T-helper 17 cell (primary cell): ENCODE data around the gene PIGL. TPM values are rescaled to one million over a fixed set of nuclear protein-coding genes. Genes with fewer than 3 reads are reported as not detected.
"Not testable (repeated sequence)": the region's sequence is repeated elsewhere in the genome, so short reads cannot be mapped to it uniquely, and the experiment has no call there.

Experiments
- ATAC-seq: fragments of 150-1000 bp; cut with Tn5 transposase; 2 replicates; pipeline ENCODE4 v1.10.0; 2021; ENCODE audit warnings: mild to moderate bottlenecking, moderate library complexity
- DNase-seq, 3 donors: peaks; one replicate each; pipeline versions ENCODE4 v3.0.0 to v3.0.0-alpha.2; 2020 to 2021
- H3K9me3 ChIP-seq: one replicate; pipeline ENCODE4 v1.7.0; 2013; ENCODE audit warnings: low read length, mild to moderate bottlenecking; ENCODE audit not compliant: control insufficient read depth, poor library complexity, severe bottlenecking
- H3K27ac Mint-ChIP-seq: one replicate; pipeline ENCODE4 v1.8.0; 2022; ENCODE audit warnings: mild to moderate bottlenecking, moderate library complexity, mixed read lengths
- H3K27me3 Mint-ChIP-seq: one replicate; pipeline ENCODE4 v1.8.0; 2022; ENCODE audit warnings: mixed read lengths
- H3K36me3 Mint-ChIP-seq: one replicate; pipeline ENCODE4 v1.8.0; 2022; ENCODE audit warnings: low read depth, mixed read lengths
- H3K4me1 Mint-ChIP-seq: one replicate; pipeline ENCODE4 v1.8.0; 2022; ENCODE audit warnings: mild to moderate bottlenecking, mixed read lengths
- H3K4me3 Mint-ChIP-seq: one replicate; pipeline ENCODE4 v1.8.0; 2022; ENCODE audit warnings: mild to moderate bottlenecking, moderate library complexity, mixed read lengths
- total RNA-seq, 4 donors: library from RNA in 2 of 4; stranded (reverse) in 2 of 4; gene quantifications; one replicate each; pipeline ENCODE4 v1.2.3 and lab custom pipeline; 2022 to 2026

Gene PIGL
- total RNA-seq (10 to 100 TPM; 54.5 to 69.0 TPM), total RNA-seq (lab: John Stamatoyannopoulos, UW) (30.9 to 42.3 reads per million in 2 donors)

DNA sequence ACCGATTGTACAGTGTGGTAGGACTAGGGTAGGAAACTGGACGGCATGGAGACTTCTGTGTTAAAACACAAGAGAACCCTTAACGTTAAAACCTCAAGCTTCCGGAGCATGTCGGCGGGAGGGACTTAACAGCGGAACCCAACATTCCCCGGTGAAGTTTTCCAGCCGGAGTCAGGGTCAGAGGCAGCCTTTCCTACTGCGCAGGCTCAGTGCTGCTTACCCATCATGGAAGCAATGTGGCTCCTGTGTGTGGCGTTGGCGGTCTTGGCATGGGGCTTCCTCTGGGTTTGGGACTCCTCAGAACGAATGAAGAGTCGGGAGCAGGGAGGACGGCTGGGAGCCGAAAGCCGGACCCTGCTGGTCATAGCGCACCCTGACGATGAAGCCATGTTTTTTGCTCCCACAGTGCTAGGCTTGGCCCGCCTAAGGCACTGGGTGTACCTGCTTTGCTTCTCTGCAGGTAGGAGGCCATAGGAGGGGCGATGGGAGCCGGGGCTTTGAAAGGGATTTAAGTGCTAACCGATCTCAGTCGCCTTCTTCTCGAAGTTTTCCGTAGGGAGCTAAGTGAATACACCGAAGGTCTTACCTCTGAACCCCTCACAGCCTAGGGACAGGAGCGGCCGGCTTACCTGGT, at the start of gene PIGL:
TSS of gene PIGL (plus strand) at position 209 of the 634 bp plus-strand sequence. CDS start at position 226, 17 bp downstream.
- peak within 1 kb of the TSS; percentile 94 for H3K4me3 Mint-ChIP-seq
- peak; percentile 56 for ATAC-seq
- H3K4me1 Mint-ChIP-seq = peaks cover 23% of the 10 kb centered on the region

DNA sequence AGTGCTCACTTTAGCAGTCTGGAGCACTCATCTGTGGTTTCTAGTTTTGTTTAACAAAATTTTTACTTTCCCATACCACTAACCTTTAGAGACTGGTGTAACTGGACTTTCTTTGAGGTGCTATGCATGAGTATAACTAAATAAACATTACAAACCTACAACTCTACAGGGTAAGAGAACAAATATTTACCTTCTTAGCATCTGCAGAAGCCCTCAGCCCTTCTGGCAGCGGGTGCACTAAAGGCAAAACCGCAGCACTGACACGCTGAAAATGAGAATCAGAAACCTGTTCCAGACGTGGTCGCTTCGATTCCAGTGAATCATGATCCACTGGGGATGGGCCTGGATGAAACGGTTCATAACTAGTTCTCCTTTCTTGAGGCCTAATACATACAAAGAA, 45.4 kb upstream of the PIGL start:
- ATAC-seq (no peak), DNase-seq (no peak)
- H3K27me3 Mint-ChIP-seq = no peaks in the 10 kb centered on the region
- H3K9me3 ChIP-seq = no peaks in the 10 kb centered on the region
- H3K27ac Mint-ChIP-seq = no peak overlapping the region
- H3K4me1 Mint-ChIP-seq = peaks cover 4% of the 10 kb centered on the region
- H3K36me3 Mint-ChIP-seq = peaks cover 2% of the 10 kb centered on the region
- H3K4me3 Mint-ChIP-seq = no peak overlapping the region

More for the DNA sequence above, at the start of gene PIGL:
- peak; percentile 60 to 70 (median 61) for DNase-seq
- peak within 1 kb of the TSS; percentile 94 for H3K27ac Mint-ChIP-seq
- H3K36me3 Mint-ChIP-seq = no peaks in the 10 kb centered on the region
- no peaks in the 10 kb centered on the region for H3K27me3 Mint-ChIP-seq
- H3K9me3 ChIP-seq = no peaks in the 10 kb centered on the region

DNA sequence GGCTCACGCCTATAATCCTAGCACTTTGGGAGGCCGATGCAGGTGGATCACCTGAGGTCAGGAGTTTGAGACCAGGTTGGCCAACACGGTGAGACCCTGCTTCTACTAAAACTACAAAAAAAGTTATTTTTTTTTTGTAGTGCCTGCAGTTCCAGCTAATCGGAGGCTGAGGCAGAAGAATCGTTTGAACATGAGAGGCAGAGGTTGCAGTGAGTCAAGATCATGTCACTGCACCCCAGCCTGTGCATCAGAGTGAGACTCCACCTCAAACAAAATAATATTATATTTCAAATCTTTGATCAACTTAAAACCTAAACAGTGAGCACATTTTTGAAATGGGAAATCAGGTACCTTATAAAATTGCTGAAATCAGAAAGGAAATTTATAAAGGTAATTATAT, 38.2 kb upstream of the PIGL start:
- H3K4me3 Mint-ChIP-seq = no peak overlapping the region
- H3K27me3 Mint-ChIP-seq = no peaks in the 10 kb centered on the region
- no peak overlapping the region for H3K27ac Mint-ChIP-seq
- ATAC-seq (no peak), DNase-seq (no peak)
- no peaks in the 10 kb centered on the region for H3K9me3 ChIP-seq
- H3K4me1 Mint-ChIP-seq = peaks cover 27% of the 10 kb centered on the region
- no peaks in the 10 kb centered on the region for H3K36me3 Mint-ChIP-seq

DNA sequence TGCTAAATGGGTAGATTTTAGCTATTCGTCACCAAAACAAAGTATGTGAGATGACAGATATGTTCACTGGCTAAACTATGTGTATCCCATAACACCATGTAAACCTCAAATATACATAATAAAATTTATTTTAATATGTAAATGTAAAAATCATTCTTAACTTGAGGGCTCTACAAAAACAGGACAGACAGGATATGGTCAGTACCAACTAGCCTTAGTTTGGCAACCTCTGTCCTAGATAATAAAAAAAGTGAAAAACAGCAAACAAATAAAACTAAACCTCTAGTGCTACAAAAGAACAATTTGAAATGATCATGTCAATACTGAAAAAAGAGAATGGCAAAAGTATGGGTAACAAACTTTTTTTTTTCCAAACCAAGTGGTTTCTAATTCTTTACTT, 35.4 kb upstream of the PIGL start:
- Mint-ChIP-seq H3K27ac (no peak overlapping the region), H3K4me1 (peaks cover 38% of the 10 kb centered on the region), H3K27me3 (no peaks in the 10 kb centered on the region), H3K4me3 (no peak overlapping the region), H3K36me3 (peaks cover 3% of the 10 kb centered on the region)
- ATAC-seq (no peak), DNase-seq (no peak)
- no peaks in the 10 kb centered on the region for H3K9me3 ChIP-seq

DNA sequence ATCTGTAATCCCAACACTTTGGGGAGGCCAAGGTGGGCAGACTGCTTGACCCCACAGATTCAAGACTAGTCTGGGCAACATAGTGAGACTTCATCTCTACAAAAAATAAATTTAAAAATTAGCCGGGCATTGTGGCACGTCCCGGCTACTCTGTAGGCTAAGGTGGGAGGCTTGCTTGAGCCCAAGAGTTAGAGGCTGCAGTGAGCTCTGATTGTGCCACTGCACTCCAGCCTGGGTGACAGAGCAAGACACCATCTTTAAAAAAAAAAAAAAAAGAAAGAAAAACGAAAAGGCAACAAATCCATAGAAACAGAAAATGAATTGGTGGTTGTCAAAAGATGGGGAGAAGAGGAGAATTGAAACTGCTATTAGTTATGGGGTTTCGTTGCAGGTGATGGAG, 29.4 kb upstream of the PIGL start:
- H3K4me3 Mint-ChIP-seq = no peak overlapping the region
- no peaks in the 10 kb centered on the region for H3K27me3 Mint-ChIP-seq
- peaks cover 4% of the 10 kb centered on the region for H3K36me3 Mint-ChIP-seq
- no peaks in the 10 kb centered on the region for H3K9me3 ChIP-seq
- ATAC-seq (no peak), DNase-seq (no peak)
- peak overlapping the region; percentile 86 for H3K27ac Mint-ChIP-seq
- H3K4me1 Mint-ChIP-seq = peaks cover 25% of the 10 kb centered on the region

DNA sequence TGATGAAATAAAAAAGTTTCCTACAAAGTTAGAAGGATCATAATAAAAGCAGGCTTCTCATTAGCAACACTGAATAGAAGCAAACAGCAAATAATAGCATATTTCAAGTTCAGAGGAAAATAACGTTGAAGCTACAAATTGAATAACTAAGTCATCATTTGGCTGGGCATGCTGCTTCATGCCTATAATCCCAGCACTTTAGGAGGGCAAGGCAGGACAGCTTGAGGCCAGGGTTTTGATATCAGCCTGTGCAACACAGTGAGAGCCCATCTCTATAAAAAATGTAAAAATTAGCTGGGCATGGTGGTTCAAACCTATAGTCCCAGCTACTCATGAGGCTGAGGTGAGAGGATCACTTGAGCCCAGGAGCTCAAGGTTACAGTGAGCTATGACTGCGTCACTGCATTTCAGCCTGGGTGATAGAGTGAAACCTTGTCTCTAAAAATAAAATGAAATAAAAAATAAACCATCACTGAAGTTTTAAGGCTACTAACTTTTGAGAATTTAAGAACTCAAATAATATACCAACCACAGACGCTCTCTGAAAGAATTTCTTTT, 27.1 kb upstream of the PIGL start:
- H3K4me1 Mint-ChIP-seq = peaks cover 28% of the 10 kb centered on the region
- H3K9me3 ChIP-seq = no peaks in the 10 kb centered on the region
- DNase-seq (no peak), ATAC-seq (no peak)
- no peak overlapping the region for H3K27ac Mint-ChIP-seq
- H3K36me3 Mint-ChIP-seq = peaks cover 11% of the 10 kb centered on the region
- no peaks in the 10 kb centered on the region for H3K27me3 Mint-ChIP-seq
- no peak overlapping the region for H3K4me3 Mint-ChIP-seq

DNA sequence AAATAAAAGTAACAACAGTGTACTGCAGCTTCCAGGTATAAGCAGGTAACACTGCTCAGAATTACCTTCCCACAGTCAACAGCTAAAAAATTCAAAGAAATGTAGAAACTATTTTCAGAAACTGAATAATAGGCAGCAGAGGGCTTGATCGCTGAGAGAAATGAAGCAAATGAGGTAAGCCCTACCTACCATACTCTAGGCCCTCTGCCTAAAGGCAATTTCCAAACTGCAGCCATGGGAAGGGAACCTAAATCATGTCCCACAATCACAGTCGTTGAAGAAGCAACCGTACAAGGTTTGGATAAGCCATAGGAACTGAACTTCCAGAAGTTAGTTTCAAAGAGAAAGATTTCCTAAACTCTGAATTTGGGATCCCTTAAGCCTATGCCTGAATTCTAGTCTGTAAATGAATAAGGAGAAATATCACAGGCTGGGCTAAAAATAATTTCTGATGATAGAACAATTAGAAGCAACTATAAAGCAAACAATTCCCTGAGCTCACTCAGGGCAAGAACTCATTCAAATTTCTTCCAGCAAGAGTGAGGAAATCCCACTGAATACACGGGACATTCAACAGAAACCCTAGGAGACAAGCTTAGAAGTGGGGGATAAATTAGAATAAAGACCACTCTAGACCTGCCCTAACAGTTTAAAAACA, 26.2 kb upstream of the PIGL start:
- Mint-ChIP-seq H3K27me3 (no peaks in the 10 kb centered on the region), H3K4me3 (no peak overlapping the region), H3K36me3 (peaks cover 10% of the 10 kb centered on the region), H3K4me1 (peaks cover 30% of the 10 kb centered on the region), H3K27ac (peak overlapping the region; percentile 41)
- H3K9me3 ChIP-seq = no peaks in the 10 kb centered on the region
- ATAC-seq (no peak), DNase-seq (no peak)

DNA sequence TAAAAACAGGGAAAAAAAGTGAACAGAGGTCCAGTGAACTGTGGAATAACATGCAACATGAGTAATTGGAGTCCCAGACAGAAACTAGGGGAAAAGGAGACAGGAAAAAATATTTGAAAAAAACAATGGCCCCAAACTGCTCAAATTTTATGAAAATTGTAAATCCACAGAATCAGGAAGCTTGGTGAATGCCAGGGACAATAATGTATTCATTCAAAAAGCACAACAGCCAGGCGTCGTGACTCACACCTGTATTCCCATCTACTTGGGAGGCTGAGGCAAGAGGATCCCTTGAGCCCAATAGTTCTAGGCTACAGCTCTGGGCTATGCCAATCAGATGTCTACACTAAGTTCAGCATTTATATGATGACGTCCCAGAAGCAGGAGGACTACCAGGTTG, 25.4 kb upstream of the PIGL start:
- H3K27me3 Mint-ChIP-seq = no peaks in the 10 kb centered on the region
- H3K27ac Mint-ChIP-seq = peak overlapping the region; percentile 41
- H3K9me3 ChIP-seq = no peaks in the 10 kb centered on the region
- ATAC-seq (no peak), DNase-seq (no peak)
- peaks cover 10% of the 10 kb centered on the region for H3K36me3 Mint-ChIP-seq
- peaks cover 30% of the 10 kb centered on the region for H3K4me1 Mint-ChIP-seq
- no peak overlapping the region for H3K4me3 Mint-ChIP-seq

DNA sequence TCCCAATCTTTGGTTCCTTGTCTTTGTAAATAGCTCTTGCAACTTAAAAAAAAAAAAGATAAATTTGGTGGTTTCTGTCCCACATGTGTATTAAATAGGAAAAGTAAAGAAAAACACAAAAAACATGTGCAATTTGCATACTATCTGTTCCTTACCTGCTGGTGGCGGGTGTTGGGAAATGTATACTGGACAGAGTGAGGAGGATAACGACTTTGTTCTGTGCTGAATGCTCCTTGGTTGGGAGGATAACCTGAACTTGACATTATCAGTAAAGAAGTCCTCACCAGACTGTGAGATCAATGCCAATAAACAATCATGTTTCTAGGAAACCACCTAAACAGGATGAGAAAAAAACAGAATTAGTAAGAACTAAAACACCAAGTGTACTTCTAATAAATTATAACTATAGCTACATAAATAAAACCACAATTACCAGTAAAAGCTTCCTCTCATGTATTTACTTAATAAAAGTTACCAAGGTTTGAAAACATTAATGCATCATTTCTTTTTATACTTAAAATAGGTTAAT, 22.6 kb upstream of the PIGL start:
- H3K27me3 Mint-ChIP-seq, H3K4me3 Mint-ChIP-seq, DNase-seq, H3K9me3 ChIP-seq, ATAC-seq: not testable (repeated sequence)
- peak overlapping the region; percentile 96 for H3K27ac Mint-ChIP-seq
- peaks cover 13% of the 10 kb centered on the region for H3K36me3 Mint-ChIP-seq
- peaks cover 30% of the 10 kb centered on the region for H3K4me1 Mint-ChIP-seq

DNA sequence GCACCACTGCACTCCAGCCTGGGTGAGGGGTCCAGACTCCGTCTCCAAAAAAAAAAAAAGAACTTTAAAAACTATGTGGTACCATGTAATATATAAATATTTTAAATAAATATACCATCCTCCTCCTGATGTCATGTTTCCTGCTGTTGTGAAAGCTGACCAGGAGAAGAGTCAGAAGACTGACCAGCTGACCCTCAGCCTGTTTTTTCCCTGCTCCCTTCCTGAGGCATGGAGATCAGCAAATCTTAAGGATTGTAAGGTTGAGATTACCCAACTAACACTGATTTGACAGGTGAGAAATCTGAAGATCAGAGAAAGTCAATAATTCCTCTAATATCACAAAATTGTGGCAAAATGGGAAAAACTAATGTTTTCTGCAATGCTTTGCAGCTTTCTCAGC, 19.7 kb upstream of the PIGL start:
- DNase-seq (no peak), ATAC-seq (no peak)
- Mint-ChIP-seq H3K4me1 (peaks cover 37% of the 10 kb centered on the region), H3K36me3 (peaks cover 13% of the 10 kb centered on the region), H3K27ac (no peak overlapping the region), H3K4me3 (no peak overlapping the region), H3K27me3 (no peaks in the 10 kb centered on the region)
- H3K9me3 ChIP-seq = no peaks in the 10 kb centered on the region

DNA sequence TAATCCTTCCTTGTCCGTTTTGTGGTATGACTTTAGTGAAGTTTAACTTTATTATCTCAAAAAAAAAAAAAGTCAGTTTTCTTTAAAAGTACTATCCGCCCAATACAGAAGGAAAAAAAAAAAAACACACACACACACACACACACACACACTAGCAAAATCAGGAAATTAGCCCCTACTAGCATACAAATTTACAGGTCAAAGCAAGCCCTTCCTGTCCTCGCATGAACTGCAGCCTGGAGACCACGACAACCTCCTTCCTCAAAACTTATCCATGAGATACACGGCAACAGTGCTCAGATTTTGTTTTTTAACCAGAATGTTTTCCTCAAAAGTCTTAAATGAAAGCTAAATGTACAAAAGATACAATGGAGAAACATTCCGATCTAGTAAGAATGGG, 17.9 kb upstream of the PIGL start:
- Mint-ChIP-seq H3K27ac (peak overlapping the region; percentile 90), H3K4me1 (peaks cover 40% of the 10 kb centered on the region), H3K36me3 (peaks cover 6% of the 10 kb centered on the region), H3K27me3 (no peaks in the 10 kb centered on the region), H3K4me3 (peak overlapping the region; percentile 67)
- DNase-seq (no peak), ATAC-seq (no peak)
- H3K9me3 ChIP-seq = no peaks in the 10 kb centered on the region

DNA sequence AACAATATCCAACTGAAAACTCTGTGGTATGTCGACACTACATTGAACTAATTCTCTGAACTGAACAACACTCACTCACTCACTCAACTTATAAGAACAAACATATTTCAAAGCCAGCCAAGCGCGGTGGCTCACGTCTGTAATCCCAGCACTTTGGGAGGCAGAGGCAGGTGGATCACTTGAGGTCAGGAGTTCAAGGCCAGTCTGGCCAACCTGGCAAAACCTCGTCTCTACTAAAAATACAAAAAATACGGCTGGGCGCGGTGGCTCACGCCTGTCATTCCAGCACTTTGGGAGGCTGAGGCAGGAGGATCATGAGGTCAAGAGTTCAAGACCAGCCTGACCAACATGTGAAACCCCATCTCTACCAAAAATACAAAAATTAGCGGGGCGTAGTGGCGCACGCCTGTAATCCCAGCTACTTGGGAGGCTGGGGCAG, 15.3 kb upstream of the PIGL start:
- H3K36me3 Mint-ChIP-seq, H3K27ac Mint-ChIP-seq, ATAC-seq, DNase-seq, H3K9me3 ChIP-seq, H3K27me3 Mint-ChIP-seq, H3K4me3 Mint-ChIP-seq: not testable (repeated sequence)
- peaks cover 42% of the 10 kb centered on the region for H3K4me1 Mint-ChIP-seq
